ENCODE data around the gene ZNF580. TPM values are rescaled to one million over a fixed set of nuclear protein-coding genes. Genes with fewer than 3 reads are reported as not detected.

The ZNF580 gene
- total RNA-seq, 4 donors from 2014 or later: 15.0 to 27.9 (median 22.3) TPM

- Histone ChIP-seq H3K4me3 (no peak overlapping the region), H3K4me1 (peaks cover 16% of the 10 kb centered on the region), H3K27ac (no peak overlapping the region), H3K36me3 (peaks cover 14% of the 10 kb centered on the region), H3K27me3 (no peaks in the 10 kb centered on the region), H3K9me3 (no peaks in the 10 kb centered on the region)
- no peak for TF ChIP-seq EP300 (IDR thresholded peaks at IDR 0.05)
- no peak for TF ChIP-seq POLR2AphosphoS5 (IDR thresholded peaks at IDR 0.05)
- no peak for TF ChIP-seq POLR2A (IDR thresholded peaks at IDR 0.05)
- TF ChIP-seq, protein P1, sequence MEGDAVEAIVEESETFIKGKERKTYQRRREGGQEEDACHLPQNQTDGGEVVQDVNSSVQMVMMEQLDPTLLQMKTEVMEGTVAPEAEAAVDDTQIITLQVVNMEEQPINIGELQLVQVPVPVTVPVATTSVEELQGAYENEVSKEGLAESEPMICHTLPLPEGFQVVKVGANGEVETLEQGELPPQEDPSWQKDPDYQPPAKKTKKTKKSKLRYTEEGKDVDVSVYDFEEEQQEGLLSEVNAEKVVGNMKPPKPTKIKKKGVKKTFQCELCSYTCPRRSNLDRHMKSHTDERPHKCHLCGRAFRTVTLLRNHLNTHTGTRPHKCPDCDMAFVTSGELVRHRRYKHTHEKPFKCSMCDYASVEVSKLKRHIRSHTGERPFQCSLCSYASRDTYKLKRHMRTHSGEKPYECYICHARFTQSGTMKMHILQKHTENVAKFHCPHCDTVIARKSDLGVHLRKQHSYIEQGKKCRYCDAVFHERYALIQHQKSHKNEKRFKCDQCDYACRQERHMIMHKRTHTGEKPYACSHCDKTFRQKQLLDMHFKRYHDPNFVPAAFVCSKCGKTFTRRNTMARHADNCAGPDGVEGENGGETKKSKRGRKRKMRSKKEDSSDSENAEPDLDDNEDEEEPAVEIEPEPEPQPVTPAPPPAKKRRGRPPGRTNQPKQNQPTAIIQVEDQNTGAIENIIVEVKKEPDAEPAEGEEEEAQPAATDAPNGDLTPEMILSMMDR (IDR thresholded peaks at IDR 0.05): no peak
- 95% methylated on average over 7 of the region's 7 CpGs for WGBS
- DNase-seq (ENCODE audit: low spot score in 2 of 2): no peak
Measured at GRCh38 chr19:55623130-55623529, 17.7 kb upstream of the ZNF580 start.

GRCh38 chr19:55623561-55623960 lies 17.2 kb upstream of the ZNF580 start:
- Histone ChIP-seq H3K9me3 (no peaks in the 10 kb centered on the region), H3K27ac (peak overlapping the region; percentile 4), H3K4me3 (peak overlapping the region; percentile 62), H3K36me3 (peaks cover 14% of the 10 kb centered on the region), H3K27me3 (no peaks in the 10 kb centered on the region), H3K4me1 (peaks cover 16% of the 10 kb centered on the region)
- no peak for DNase-seq (ENCODE audit: low spot score in 2 of 2)
- TF ChIP-seq EP300 (IDR thresholded peaks at IDR 0.05): no peak
- TF ChIP-seq POLR2A (IDR thresholded peaks at IDR 0.05): no peak
- WGBS: 42% methylated on average over 7 of the region's 7 CpGs

GRCh38 chr19:55624109-55625003 lies 16.4 kb upstream of the ZNF580 start, which contains the start of gene ZNF784:
Gene ZNF784 (minus strand): TSS chr19:55624566. CDS start chr19:55624561, 5 bp downstream.
- TF ChIP-seq, protein P1 (IDR thresholded peaks at IDR 0.05): no peak
- no peak for TF ChIP-seq POLR2A (IDR thresholded peaks at IDR 0.05)
- TF ChIP-seq EP300 (IDR thresholded peaks at IDR 0.05): no peak
- TF ChIP-seq POLR2AphosphoS5 (IDR thresholded peaks at IDR 0.05): peak in 1 of 3 donors; percentile 29

GRCh38 chr19:55625004-55625326 lies 15.8 kb upstream of the ZNF580 start:
- H3K36me3 ChIP-seq: peaks cover 14% of the 10 kb centered on the region
- DNase-seq (ENCODE audit: low spot score in 2 of 2): no peak
- H3K4me1 ChIP-seq: peaks cover 16% of the 10 kb centered on the region
- no peaks in the 10 kb centered on the region for H3K27me3 ChIP-seq
- peak overlapping the region; percentile 97 for H3K27ac ChIP-seq
- TF ChIP-seq POLR2AphosphoS5 (IDR thresholded peaks at IDR 0.05) (no peak), EP300 (IDR thresholded peaks at IDR 0.05) (no peak), POLR2A (IDR thresholded peaks at IDR 0.05) (no peak)
- TF ChIP-seq, protein P1 (IDR thresholded peaks at IDR 0.05): no peak
- peak overlapping the region; percentile 62 for H3K4me3 ChIP-seq
- 46% methylated on average over 11 of the region's 11 CpGs for WGBS
- H3K9me3 ChIP-seq: no peaks in the 10 kb centered on the region

More at GRCh38 chr19:55624109-55625003, 16.4 kb upstream of the ZNF580 start, which contains the start of gene ZNF784:
- Histone ChIP-seq H3K27ac (peak within 1 kb of the TSS; percentile 97), H3K36me3 (peaks cover 14% of the 10 kb centered on the region), H3K4me1 (peaks cover 16% of the 10 kb centered on the region), H3K4me3 (peak within 1 kb of the TSS; percentile 62), H3K9me3 (no peaks in the 10 kb centered on the region), H3K27me3 (no peaks in the 10 kb centered on the region)
- under 1% methylated on average over 27 of the region's 56 CpGs for WGBS
- DNase-seq (ENCODE audit: low spot score in 2 of 2): peak; percentile 94 to 96

DNA sequence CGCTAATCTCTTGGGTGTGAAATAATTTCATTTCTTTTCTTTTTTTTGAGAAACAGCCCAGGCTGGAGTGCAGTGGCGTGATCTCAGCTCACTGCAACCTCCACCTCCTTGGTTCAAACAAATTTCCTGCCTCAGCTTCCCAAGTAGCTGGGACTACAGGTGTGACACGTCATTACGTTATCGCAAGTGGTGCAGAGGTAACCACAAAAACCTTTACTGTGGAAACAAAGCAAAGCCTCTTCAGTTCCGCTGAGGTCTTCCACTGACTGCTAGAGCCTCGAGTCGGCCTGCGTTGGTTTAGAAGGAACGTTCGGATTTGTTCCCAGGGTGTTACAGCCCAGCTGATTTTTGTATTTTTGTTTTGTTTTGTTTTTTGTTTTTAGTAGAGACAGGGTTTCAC lies 14.5 kb upstream of the ZNF580 start:
- TF ChIP-seq EP300 (IDR thresholded peaks at IDR 0.05) (no peak), POLR2A (IDR thresholded peaks at IDR 0.05) (no peak), POLR2AphosphoS5 (IDR thresholded peaks at IDR 0.05) (no peak)
- TF ChIP-seq, protein P1 (IDR thresholded peaks at IDR 0.05): no peak
- Histone ChIP-seq H3K4me3 (no peak overlapping the region), H3K27me3 (no peaks in the 10 kb centered on the region), H3K4me1 (peaks cover 16% of the 10 kb centered on the region), H3K27ac (no peak overlapping the region), H3K36me3 (peaks cover 12% of the 10 kb centered on the region), H3K9me3 (no peaks in the 10 kb centered on the region)
- WGBS: 87% methylated on average over 11 of the region's 11 CpGs
- no peak for DNase-seq (ENCODE audit: low spot score in 2 of 2)
